NOMO-1 (cell line): Measurements from ENCODE around the gene FAM118A.
"Not testable (repeated sequence)": the region's sequence is repeated elsewhere in the genome, so short reads cannot be mapped to it uniquely, and the experiment has no call there.

ENCODE experiments used
- DNase-seq, 2 experiments: peaks; one replicate each; lab custom pipeline; 2025; ENCODE audit not compliant: unreplicated experiment in 2 of 2; lab: John Stamatoyannopoulos, UW

FAM118A gene

GRCh38 chr22:45328822-45329529 lies 19.2 kb downstream of the FAM118A start:
- no peak for DNase-seq

DNA sequence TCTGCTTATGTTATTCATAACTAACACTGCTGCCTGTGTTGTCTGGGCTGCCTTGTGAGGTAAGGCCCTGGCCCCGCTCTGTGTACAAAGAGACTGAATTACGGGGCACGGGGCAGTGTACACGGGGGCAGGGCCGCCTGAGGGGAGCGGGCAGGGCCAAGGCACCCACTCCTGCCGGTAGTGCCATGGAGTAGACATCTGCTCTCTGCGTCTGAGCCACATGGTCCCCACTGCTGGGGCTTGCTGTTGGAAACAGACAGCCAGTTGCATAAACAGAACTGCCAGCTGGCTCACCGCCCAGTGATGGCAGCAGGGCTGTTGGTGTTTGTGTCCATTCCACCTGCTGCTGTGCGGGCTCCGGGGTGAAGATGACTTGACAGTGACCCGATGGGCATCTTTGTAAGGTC lies 19.8 kb downstream of the FAM118A start:
- no peak for DNase-seq

- DNase-seq, result no peak
Measured at GRCh38 chr22:45330548-45330947, 20.8 kb downstream of the FAM118A start.

DNA sequence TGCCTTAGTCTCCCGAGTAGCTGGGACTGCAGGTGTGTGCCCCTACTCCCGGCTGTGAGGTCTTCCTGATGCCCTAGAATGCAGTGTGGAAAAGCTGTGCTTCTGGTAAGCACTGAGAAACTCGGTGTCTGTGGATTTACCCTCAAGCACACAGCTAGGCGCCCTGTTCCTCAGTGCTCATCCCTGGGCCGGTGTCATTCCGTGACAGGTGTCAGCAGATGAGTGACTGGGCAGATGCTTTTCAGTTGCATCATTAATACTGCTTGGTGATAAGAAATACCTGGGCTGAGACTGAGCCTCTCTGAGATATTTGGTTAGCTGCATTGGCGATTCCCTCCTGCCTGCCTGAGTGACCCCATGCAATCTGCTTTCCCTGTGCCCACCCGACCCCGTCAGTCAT lies 21.8 kb downstream of the FAM118A start:
- DNase-seq, result no peak

DNA sequence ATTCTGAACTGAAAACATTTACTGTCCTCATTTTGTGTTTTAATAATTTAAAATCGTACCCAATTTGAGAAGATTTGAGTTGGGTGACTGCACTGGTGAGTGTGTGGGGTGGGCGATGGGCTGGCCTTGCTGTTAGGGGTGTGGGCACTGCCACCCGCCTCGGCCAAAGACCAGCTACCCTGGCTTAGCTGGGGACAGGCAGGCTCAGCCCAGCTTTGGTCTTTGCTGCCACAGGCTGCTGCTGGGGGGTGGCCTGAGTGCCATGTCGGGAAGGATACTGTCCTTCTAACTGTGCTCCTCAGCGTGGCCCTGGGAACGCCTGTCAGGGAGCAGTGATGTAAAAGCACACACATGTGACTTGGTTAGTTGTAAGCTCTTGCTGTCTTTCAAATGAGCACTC lies 22.3 kb downstream of the FAM118A start:
- DNase-seq, result no peak

- DNase-seq, result no peak
Measured at GRCh38 chr22:45334068-45334467, 24.3 kb downstream of the FAM118A start.

DNA sequence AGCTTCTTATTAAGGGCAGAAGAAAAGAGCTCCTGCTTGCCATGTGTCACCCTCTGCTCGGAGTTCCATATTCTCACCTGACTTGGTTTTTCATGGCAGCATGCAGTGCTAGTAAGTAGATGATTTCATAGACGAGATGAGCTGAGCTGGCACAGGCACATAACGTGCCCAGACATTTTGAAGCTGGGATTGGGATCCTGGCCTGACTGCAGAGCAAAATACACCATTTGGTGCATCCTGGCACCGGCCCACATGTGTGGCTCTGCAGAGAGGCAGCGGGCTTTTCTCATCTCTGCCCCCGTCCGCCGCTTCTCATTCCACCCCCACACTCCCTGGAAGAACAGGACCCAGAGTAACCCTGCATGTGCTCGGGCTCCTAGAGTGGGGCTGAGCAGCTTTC lies 24.8 kb downstream of the FAM118A start:
- DNase-seq, result no peak

GRCh38 chr22:45335021-45335818 lies 25.5 kb downstream of the FAM118A start:
- DNase-seq, result no peak

DNA sequence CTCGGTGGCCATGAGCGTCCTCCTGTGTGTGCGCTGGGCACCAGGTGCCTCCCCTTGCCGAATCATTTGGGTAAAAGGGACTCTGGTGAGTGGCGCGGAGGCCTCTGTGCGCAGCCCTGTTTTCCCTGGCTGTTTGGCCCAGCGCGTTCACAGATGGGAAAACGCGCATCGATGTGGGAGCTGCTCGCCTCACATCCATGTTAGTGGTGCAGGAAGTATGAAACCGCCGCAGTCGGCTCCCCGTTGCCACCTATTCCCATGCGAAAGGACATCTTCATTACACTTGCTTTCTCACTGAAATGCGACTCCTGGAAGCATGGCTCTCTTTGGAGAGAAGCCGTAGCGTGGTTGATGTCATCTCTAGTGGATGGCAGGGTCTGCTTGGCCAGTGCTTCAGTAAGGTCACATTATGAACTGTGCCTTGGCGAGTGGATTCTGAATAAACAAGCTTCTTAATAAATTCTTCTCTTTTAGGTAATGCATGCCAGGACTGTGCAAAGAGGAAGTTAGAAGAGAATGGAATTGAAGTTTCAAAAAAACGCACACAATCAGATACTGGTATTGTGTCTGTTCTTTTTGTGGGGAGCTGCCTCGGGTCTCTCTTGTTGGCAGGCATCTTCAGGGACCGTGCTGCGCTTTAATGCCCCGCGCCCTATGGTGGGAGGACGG lies 26.3 kb downstream of the FAM118A start:
- no peak for DNase-seq

DNA sequence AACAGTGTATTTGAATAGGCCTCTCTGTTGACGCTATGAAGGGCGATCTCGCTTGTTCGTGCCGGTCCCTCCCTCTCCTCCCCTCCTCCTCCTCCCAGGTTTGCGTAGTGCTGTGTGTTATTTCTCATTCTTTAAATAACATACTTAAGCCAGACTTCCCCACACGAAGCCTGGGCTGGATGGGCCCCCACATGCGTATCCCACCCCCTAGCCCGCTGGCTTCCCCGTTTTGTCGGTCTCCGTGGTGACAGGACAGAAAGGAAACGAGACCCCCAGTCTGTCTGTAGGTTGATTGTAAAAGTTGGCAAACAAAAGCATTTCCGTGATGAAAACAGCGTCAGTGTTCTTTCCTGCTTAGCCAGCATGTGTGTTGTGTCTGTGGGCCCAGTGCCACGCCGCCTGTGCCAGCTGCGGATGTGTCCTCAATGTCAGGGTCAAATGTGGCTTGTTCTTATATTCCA lies 27.3 kb downstream of the FAM118A start:
- DNase-seq, result no peak

GRCh38 chr22:45337536-45337935 lies 27.8 kb downstream of the FAM118A start:
- no peak for DNase-seq

DNA sequence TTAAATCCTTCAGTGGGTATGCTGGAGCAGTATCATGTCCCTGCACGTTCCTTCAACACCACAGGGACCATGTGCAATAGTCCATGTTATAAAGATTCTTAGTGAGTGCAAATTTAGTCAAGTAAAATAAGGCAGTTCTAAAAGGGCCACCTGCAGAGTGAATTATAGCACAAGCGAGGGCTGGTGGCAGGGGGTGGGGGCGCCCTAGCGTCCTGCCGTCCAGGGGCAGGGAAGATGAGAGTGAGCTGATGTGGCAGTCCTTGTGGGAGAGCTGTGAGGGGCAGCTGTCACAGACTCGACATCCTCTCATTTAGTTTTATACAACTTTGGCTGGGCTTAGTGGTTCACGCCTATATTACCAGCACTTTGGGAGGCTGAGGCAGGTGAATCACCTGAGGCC lies 29.1 kb downstream of the FAM118A start:
- no peak for DNase-seq

DNA sequence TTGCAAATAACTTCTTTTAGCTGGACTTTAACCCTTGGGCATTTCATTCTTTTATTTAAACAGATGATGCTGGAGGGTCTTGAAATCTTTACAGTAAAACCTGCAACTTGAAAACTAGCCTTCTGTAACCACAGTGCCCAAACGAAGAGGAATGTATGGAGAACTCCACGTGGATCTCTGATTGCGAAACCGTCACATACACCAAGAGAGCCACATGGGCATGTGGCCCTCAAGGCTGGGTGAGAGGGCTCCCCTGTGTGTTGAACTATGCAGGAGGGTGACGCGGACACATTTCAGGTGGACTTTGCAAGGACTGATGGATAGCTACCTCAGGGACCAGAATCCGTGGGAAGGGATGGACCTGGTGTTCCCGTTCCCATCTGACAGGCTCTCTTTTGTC lies 30.6 kb downstream of the FAM118A start:
- no peak for DNase-seq

DNA sequence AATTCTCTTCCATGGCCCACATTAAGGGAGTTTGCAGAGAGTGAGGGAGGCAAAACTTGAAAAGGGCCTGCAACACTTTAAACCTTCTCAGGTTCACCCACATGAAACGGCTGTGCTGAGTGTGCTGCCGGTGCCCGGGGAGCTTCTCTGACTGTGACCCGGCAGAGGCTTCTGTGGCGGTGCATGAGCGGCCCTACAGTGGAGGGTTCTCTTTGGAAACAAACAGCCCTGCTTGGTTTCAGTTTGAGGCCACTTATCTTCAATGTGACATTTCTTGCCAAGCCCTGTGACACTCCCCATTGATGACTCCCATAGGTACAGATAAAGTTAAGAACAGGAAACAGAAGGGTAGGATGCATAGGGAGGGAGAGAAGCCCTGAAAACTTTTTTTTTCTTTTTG lies 31.8 kb downstream of the FAM118A start:
- no peak for DNase-seq

- DNase-seq, result no peak
Measured at GRCh38 chr22:45343143-45343542, 33.4 kb downstream of the FAM118A start.

GRCh38 chr22:45344334-45344733 lies 34.6 kb downstream of the FAM118A start:
- no peak for DNase-seq

DNA sequence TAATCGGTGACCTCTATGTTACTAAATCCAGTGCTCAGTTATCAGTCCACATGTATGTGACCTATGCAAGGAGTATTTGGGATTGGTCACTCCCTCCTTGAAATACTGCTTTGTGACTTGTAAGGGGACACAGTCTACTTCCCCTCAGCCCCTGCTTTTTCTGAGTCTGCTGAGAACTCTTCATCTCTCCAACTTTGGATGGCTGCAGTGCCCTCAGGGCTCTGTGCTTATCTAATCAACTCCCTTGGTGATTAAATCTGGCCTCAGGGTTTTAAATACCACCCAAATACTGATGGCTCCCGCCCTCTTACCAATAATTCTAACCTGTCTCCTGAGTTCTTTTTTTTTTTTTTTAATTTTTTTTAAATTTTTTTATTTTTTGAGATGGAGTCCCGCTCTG lies 40.2 kb downstream of the FAM118A start:
- DNase-seq, result no peak

DNA sequence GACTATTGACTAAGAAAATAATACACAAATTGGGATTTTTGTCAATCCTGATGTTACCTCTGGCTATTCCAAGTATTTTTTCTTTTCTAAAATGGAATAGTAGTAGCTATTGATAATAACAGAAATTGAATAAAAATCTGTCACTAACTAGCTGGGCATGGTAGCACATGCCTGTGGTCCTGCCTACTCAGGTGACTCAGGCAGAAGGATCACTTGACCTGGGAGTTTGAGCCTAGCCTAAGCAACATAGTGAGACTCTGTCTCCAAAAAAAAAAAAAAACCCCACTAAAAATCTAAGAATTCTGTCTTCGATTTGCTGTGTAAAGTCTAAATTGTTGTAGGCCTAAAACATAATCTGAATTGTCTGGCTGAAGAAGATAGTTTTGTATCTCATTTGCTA lies 42.2 kb downstream of the FAM118A start:
- DNase-seq, result no peak

- DNase-seq, result not testable (repeated sequence)
Measured at GRCh38 chr22:45352757-45353156, 43.0 kb downstream of the FAM118A start.

DNA sequence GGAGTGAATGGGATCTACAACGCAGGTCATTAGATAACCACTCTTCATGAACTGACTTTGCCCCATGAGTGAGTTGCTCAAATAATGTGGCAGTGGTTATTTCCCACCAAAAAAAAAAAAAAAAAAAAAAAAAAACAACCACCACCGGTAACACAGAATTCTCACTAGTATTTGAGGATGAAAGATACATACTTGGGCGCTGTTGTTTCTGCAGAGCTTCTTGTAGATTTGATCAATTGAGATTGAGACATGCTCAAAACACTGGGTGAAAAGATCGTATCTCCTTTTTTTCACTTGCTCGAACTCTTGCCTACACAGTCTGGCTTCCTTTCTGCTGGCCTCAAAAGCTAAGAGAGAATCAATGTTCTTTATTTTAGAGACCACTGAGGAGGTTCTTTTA lies 44.1 kb downstream of the FAM118A start:
- no peak for DNase-seq

- DNase-seq, result no peak
Measured at GRCh38 chr22:45357490-45357889, 47.8 kb downstream of the FAM118A start.

DNA sequence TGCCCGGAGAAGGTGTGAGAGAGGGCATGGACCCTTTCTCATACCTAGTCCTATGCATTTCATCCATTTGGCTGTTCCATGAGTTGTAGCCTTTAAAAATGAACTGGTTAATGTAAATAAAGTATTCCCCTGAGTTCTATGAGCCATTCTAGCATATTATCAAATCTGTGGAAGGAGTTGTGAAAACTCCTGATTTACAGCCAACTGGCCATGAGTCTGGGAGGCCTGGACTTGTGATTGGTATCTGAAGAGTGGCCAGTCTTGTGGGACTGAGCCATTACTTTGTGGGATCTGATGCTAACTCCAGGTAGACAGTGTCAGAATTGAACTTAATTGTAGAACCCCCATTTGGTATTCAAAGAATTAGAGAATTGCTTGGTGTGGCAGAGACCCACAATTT lies 48.4 kb downstream of the FAM118A start:
- no peak for DNase-seq
